ENCODE measurements around the gene PTPRT.

The PTPRT gene

GRCh38 chr20:43189554-43190331 is at the start of gene PTPRT:
Gene PTPRT, minus strand, starts transcription at chr20:43189906. Its CDS starts 173 bp downstream, at chr20:43189733.
- DNase-seq (ENCODE audit: low read depth in 2 of 2), result no peak

GRCh38 chr20:43238833-43239232 is 49.1 kb upstream of the PTPRT start:
- no peak for DNase-seq (ENCODE audit: low read depth in 2 of 2)

- no peak for DNase-seq (ENCODE audit: low read depth in 2 of 2)
Measured at GRCh38 chr20:43238266-43238665, 48.6 kb upstream of the PTPRT start.

- DNase-seq (ENCODE audit: low read depth in 2 of 2), result no peak
Measured at GRCh38 chr20:43237651-43238168, 48.0 kb upstream of the PTPRT start.

GRCh38 chr20:43235998-43236397 is 46.3 kb upstream of the PTPRT start:
- no peak for DNase-seq (ENCODE audit: low read depth in 2 of 2)

GRCh38 chr20:43231829-43232228 is 42.1 kb upstream of the PTPRT start:
- DNase-seq (ENCODE audit: low read depth in 2 of 2), result no peak

- no peak for DNase-seq (ENCODE audit: low read depth in 2 of 2)
Measured at GRCh38 chr20:43229696-43230095, 40.0 kb upstream of the PTPRT start.

GRCh38 chr20:43220612-43221011 is 30.9 kb upstream of the PTPRT start:
- DNase-seq (ENCODE audit: low read depth in 2 of 2), result no peak

GRCh38 chr20:43210901-43211300 is 21.2 kb upstream of the PTPRT start:
- no peak for DNase-seq (ENCODE audit: low read depth in 2 of 2)

- DNase-seq (ENCODE audit: low read depth in 2 of 2), result no peak
Measured at GRCh38 chr20:43209831-43210230, 20.1 kb upstream of the PTPRT start.

GRCh38 chr20:43205699-43206098 is 16.0 kb upstream of the PTPRT start:
- no peak for DNase-seq (ENCODE audit: low read depth in 2 of 2)

- DNase-seq (ENCODE audit: low read depth in 2 of 2), result no peak
Measured at GRCh38 chr20:43202100-43202499, 12.4 kb upstream of the PTPRT start.

GRCh38 chr20:43198607-43199006 is 8.9 kb upstream of the PTPRT start:
- DNase-seq (ENCODE audit: low read depth in 2 of 2), result no peak

- DNase-seq (ENCODE audit: low read depth in 2 of 2), result no peak
Measured at GRCh38 chr20:43196243-43196642, 6.5 kb upstream of the PTPRT start.

- no peak for DNase-seq (ENCODE audit: low read depth in 2 of 2)
Measured at GRCh38 chr20:43194137-43194536, 4.4 kb upstream of the PTPRT start.

GRCh38 chr20:43193443-43193842 is 3.7 kb upstream of the PTPRT start:
- DNase-seq (ENCODE audit: low read depth in 2 of 2), result no peak

GRCh38 chr20:43191946-43192863 is 2.5 kb upstream of the PTPRT start:
- DNase-seq (ENCODE audit: low read depth in 2 of 2), result no peak

GRCh38 chr20:43191143-43191542 is 1.4 kb upstream of the PTPRT start:
- DNase-seq (ENCODE audit: low read depth in 2 of 2), result no peak

- DNase-seq (ENCODE audit: low read depth in 2 of 2), result no peak
Measured at GRCh38 chr20:43190332-43190953, 737 bp upstream of the PTPRT start.

GRCh38 chr20:43188861-43189553 is 699 bp downstream of the PTPRT start:
- DNase-seq (ENCODE audit: low read depth in 2 of 2), result no peak

- DNase-seq (ENCODE audit: low read depth in 2 of 2), result no peak
Measured at GRCh38 chr20:43188234-43188653, 1.5 kb downstream of the PTPRT start.
